DLD1 (cell line): Measurements from ENCODE around the gene HJURP.

ENCODE experiments used
- in situ Hi-C: cut with HindIII; loops from 2 replicates; pipeline ENCODE4 v1.10.0; 2017; ENCODE audit warnings: low sequenced_read_pairs

Gene HJURP

DNA sequence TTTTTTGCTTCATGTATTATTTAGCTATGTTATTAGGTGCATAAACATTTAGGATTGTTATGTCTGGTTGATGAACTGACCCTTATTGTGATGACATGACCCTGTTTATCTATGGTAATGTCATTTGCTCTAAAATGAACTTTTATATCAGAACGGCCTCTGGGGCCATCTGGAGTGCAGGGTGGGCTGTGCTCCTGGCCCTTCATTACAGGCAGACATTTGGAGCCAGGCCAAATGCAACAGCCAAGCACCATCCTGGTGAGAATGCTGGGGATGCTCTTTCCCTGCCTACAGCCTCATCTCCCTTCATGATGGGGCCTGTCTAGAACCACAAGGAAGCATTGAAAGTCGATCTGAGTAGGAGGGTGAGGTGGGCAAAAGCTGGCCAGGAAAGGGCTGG lies 38.0 kb downstream of the HJURP start:
- in situ Hi-C loops: no loop called here

DNA sequence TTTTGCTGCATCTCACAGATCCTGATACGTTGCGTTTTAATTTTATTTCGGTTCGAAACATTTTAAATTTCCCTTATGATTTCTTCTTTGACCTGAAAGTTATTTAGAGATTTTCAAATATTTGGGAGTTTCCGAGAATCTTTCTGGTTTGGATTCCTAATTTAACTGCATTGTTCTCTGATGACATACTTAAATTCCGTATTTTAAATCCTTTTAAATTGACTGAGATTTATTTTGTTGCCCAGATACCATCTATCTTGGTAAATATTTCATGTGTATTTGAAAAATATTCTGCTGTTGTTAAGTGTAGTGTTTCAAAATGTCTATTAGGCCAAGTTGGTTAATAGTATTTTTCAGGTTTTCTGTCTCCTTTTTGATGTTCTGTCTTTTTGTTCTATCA lies 38.5 kb downstream of the HJURP start:
- in situ Hi-C loops: no loop called here

DNA sequence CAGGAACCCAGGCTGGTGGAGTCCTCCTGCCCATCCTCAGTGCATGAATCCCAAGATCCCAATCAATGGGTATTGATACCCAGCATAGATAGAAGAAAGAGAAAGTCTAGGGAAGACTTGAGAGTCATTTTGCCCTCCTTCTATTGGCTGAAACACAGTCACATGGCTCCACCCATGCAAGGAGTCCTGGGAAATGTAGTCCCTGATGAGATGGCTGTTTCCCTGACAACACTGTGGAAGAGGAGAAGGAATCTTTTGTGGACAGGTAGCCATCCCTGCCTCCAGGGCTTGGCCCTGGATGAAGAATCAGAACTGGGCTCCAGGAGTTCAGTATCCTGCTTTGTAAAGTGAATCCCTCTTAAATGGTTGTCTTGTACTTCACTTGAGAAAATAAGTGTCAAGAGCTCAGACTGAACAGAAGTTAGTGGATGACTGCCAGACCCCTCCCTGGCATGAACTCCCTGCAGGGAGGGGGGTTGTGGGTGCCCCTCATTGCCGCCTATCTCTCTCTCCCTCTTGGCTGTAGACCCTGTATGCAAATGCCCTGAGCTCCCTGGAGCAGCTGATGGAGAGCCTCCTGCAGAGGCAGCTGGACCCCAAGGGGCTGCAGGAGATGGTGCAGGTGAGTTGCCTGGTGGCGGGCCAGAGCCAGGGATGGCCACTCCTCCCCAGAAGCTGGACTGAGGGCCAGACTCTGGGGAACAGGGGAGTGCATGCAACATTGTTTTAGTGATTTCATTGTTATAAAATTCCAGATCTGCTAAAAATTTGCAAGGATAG lies 40.1 kb downstream of the HJURP start:
- in situ Hi-C loops: no loop called here

DNA sequence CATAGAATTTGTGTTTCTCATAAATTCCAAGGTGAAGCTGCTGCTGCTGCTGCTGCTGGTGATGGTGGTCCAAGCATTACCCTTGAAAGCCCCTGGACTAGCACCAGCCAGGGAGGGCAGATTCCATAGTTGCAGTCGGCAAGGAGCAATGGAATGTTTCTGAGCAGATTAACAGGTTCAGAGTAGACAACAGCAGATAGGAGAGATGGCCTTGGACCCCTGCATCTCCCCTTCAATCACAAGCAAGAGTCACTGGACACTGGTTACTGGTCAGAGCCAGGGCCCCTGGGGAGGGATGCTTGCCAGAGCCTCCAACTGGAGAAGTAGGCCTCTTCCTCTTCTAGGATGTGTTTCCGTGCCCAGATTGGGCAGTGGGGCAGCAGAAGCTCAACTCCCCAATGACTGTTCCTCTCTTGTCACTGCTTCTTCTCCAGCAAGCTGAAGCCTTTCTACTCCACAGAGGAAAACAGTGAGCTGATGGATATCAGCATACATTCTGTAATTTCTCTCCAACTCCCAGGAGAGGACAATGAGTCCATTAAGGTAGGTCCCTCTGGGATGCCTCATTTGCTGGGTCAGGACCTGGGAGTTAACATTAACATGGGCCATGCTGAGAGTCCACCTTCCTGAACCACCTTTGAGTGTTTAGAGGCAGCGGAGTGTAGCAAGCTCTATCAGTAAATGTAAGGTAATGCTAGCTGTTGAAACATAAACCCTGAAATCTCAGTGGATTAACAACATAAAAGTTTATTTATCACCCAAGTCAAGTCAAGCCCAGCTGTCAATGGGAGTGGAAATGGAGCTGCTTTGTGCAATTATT lies 40.9 kb downstream of the HJURP start:
- in situ Hi-C loops: no loop called here

DNA sequence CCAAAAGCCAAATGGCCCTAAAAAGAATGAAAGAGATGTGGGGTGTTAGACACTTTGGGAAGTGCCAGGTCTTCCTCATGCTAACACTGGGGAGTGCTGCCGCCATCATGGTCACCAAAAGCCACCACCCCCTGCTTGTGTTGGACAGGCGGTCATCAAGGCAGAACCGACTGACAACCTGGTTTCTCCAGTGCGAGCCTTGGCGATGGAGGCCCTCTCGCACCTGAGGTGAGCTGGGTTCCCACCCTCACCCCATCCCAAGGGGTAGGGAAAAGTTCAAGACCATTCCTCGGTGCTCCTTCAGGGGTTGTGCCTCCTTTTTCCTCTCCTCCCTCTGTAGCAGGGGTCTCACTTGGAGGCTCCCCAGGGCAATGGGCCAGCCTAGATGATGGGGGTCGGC lies 42.6 kb downstream of the HJURP start:
- in situ Hi-C loops: no loop called here

DNA sequence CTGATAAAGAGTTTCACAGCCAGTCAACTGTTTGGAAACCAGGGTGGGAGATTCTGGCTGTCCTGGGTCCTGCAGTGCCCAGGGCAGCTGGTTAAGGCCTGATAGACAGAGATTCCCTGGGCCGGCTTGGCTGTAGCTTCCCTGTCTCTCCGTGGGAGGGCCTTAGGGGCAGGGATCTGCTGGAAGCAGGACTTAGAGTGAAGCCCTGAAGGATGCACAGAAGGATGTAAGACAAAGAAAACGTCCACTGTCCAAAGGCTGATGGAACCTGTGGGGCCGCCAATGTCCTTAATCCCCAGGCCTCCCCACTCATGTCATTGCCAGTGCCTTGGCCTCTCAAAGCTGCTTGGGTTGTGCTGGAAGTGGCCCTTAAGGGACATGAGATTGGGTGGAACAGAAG lies 43.2 kb downstream of the HJURP start:
- in situ Hi-C loops: no loop called here

DNA sequence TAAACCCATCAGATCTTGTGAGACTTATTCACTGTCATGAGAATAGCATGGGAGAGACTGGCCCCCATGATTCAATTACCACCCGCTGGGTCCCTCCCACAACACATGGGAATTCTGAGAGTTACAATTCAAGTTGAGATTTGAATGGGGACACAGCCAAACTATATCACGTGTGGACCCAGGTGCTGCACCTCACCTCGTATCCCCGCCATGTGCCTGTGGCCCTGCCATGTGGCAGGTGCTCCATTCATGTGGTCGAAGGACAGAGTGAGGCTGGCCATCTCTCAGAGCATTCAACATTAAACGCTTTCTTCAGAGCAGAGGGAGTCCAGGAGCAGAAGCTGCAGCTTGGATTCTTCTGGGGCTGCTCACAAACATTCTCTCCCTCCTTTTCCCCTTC lies 44.0 kb downstream of the HJURP start:
- in situ Hi-C loops: no loop called here

DNA sequence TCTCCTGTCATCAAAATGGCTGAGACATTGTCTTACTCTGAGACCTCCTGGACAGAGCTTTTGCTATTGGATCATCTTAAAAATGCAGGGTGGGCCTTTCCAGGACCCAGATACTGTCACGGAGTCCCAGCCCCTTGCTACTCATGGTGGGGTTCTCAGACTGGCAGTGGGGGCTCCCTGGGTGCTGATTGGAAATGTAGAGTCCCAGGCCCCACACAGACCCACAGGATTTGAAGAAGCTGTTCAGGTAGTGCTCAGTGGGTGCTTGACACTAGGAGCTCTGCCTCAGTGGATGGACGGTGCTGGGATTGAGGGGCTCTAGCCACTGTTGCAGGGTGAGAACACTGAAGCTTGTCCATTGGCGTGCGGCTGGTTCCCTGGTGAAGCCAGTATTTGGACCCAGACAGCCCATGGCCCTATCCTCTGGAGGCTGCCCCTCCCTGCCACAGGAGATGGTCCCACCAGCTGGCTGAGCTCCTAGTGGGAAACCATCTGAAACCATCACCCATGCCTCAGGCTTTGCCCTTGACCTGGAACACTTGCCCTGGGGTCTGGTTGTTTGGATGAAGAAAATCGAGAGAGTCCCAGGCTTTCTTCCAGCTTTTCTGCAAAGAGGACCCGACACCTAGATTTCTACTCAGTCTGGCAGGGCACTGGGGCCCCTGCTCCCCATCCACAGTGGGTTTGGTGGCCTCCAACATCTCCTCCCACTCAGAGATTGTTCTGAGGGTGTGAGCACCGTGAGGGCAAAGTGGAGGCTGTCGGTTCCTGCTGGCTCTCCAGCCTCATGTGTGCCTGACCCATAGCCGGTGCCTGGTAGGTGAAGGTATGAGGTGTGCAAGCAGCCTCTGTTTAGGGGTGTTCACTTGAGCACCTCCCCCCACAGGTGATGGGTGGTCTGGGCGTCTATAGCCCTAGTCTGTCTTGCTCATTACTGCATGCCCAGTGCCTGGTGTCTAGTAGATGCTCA lies 46.1 kb downstream of the HJURP start:
- in situ Hi-C loops: no loop called here

DNA sequence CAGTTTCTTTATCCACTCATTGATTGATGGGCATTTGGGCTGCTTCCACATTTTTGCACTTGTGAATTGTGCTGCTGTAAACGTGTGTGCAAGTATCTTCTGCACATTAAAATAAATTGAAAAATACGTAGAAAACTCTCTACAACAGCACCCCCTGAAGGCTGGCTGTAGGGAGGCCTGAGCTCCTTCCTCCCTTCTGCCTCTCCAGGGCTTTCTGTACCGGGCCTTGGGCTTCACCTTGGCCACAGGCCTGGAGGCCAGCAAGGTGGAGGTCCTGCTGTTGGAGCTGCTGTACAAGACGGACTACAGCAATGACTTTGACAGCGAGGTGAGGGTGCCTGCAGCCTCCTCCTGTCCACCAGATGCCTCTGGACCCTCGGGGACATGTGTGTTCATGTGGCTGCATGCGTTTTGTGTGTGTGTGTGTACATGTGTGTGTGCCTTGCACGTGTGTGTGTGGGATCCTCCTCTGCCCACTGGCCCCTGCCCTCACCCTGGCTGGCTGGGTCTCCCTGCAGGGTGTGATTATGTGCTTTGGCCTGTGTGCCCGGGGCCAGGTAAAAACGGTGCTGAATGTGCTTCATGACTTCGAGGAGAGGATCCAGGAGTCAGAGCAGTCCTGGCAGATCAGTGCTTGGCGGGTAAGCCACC lies 47.0 kb downstream of the HJURP start:
- in situ Hi-C loops: no loop called here

DNA sequence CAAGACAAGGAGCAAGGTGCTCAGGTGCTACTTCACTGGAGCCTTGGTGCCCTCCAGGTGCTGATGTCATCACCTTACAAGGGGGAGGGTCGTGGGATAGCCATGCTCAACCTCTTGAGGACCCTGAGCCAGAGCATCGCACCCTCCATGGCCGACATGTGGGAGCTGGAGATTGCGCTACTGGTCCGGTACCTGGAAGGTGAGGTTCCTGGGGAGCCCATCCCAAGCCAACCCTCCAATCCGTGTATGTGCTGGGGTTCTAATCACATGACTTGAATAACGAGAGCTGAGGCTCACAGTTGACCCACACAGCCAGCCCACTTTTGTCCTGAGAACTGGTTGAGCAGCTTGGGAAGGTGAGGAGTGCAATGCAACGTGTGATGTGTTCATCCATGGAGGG lies 50.3 kb downstream of the HJURP start:
- in situ Hi-C loops: no loop called here

DNA sequence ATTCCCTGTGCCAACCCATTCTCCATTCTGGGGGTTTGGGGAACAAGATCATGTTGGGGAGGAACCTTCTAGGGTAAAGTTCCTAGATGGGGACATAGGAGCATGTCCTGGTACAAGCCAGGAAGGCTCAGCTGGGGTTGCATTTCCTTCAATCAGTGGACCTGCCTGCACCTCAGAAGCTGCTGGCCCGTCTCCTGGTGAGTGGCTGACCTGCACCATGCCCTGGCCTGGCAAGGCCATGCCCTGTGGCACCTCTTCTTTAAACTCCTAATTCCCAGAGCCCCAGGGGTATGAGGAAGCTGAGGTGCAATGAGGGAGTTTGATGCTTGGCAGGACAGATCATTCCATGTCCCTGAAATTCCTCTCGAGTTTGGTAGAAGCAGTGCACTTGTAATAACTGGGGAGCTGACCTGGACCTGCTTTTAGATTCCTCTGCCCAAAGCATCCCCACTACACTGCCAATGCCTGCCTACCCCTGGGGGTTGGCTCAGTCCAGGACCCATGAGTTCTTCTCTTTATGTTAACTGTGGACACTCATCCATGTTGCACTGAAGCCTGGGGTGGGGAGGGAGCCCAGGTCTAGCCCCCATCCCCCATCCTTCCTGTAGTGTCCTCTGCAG lies 50.9 kb downstream of the HJURP start:
- in situ Hi-C loops: no loop called here

DNA sequence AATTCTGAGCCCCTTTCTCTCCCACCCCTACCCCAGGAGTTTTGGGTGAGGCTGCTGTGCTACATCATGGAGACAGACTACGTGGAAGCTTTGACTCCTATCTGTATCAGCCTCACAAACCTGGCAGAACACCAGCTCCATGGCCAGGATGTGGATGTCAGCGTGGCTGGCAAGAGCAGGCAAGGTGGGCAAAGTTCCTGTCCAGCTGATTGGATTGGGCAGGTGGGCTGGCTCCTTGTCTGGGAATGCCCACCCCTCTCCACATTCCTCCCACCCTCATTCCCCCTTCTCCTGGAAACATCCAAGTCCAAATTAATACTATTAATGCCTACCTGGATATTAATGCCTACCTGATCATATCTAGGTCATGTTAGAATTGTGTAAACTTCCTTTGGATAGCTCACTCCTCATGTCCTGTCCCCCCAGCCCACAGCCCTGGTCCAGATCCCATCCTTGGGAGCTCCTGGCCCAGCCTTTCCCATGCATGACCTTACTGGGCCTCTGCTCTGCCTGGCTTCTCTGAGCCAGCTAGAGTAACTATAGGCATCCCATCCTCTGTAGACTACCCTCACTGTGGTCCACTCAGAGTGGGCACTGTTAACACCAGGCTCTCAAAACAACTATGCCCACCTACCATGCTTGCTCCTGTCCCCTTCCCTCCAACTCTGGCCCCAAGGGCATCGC lies 52.1 kb downstream of the HJURP start:
- in situ Hi-C loops: no loop called here

DNA sequence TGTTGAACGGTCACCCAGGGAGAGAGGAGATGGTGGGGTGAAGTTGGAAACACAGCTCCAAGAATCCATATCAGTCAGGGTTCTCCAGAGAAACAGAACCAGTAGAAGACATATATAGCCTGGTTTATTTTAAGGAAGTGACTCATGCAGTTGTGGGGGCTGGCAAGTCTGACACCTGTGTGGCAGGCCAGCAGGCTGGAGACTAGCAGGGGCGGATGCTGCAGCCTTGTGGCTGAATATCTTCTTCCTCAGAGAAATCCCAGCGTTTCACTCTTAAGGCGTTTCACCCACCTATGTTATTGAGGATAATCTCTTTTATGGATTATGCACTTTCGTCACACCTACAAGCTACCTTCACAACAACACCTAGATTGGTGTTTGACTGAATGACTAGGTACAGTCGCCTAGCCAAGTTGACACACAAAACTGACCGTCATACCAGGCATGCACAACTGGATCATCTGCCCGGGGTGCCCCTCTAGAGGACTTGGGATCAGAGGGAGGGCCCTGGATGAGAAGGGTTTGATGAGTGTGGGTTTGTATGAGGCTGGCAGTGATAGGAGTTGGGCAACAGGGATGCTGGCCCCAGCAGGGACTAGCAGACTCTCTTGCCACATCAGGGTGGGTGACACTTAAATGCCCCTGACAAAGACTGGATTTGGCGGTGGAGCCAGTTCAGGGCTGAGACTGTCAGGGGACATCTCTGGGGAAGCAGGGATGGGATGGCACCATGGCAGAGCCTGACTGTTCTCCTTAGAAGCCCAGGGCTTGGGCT lies 52.8 kb downstream of the HJURP start:
- in situ Hi-C loops: no loop called here

DNA sequence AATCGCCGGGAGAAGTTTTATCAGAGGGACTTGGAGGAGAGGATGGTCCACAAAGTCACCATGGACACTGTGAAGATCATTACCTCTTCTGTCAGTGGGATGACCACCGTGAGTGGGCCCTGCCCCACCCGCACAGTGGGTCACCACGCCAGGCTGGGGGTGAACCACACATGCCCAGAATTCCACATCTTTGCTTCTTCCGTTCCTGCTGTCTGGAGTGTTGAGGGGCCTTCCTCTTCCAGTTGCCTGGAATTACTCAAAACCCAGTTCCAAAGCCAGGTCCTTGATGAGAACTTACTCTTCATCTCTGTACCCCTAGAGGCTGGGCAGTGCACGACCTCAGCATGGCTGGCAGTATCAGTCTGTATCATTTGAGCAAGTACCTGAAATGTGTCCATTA lies 54.1 kb downstream of the HJURP start:
- in situ Hi-C loops: no loop called here

DNA sequence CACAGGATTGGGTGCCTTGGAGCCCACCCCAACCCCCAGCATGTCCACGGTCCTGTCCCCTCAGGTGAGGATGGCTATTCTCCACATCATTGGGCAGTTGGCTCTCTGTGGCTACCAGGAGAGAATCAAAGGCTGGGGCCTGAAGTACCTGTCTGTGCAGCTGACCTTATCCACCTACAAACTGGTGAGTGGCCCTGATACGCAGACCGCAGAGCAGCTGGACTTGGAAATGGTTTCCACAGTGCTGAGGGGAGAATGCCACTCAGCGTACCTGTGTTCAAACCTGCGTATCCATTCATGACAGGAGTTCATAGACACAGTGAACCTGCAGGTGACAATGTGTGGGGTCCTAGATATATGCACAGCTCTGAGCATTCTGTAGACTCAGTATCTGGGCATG lies 54.6 kb downstream of the HJURP start:
- in situ Hi-C loops: no loop called here

DNA sequence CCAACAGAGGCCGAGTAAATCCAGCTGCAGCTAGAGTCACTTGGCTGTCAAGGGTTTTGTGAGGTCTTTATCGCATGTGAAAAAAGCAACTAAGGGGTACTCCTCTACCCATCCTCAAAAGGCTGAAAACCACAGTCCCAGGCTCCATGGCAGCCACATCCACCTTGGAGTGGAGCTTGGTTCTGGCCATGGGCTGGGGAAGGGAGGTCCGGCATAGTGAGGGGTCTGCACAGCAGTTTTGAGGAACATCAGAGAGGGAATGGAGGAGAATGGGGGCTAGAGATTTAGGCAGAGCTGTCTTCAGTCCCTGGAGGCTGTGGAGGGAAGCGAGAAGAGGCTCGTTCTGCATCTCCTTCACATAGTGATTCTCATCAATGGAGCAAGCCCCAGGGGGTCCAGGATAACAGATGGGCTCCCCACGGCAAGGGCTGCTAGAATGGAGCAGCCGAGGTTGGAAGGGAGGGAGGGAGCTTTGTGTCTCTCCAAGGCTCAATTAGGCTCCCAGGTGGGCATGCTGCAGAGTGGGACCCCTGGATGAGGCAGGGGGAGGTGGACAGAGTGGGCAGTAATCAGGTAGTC lies 55.2 kb downstream of the HJURP start:
- in situ Hi-C loops: no loop called here

DNA sequence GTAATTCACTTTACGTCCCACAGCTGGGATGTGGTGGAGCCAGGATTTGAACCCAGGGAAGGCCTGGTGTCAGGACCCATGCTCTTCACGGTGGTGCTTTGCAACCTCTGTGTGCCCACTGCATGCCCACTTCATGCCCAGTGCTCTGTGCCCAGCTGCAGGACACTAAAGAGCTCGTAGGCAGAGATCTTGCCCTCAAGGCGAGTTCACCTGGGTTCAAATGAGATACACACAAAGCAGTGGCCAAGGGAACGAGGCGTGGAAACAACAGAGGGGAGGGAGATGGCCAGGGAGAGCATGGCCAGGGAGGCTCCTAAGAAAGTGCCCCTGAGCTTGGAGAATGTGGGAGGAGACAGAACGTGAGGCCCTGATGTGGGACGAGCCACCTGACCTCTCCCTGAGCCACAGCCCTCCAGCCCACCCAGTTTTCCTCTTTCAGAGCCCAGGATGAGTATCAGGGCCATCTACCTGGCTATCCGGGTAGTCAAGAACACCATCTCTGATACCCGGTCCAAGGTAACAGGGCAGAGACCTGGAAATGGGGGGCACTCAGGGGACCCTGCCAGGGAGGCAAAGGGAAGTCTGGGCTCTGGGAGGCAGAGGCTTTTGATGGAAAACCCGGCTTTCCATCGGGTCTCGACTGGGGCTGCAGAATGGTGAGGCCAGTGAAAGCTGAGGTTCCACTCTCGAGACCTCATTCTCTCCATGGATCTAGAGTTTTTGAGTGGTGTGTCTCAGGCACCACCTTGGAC lies 55.8 kb downstream of the HJURP start:
- in situ Hi-C loops: no loop called here

DNA sequence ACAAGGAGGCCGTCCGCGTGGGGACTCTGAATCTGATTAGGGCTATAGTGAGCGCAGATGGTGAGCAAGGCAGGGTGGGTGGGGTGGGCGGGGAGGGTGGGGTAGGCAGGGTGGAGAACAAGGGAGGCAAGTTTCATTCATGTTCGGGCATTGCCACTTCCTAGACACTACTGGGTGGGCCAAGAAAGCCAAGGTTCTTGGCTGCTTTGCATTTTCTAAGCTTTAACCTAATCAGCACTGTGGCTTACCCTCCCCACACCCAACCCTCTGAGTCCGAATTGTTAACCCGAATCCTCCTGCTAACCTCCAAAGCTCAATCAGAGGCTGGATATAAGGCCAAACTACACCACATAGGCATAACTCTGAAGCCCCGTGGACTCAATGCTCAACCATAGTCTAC lies 58.1 kb downstream of the HJURP start:
- in situ Hi-C loops: no loop called here
